GM21423 (cell line): ENCODE results near the gene PAQR8.

Source experiments
- ATAC-seq: cut with Tn5 transposase; IDR thresholded peaks from one replicate; pipeline ENCODE4 v1.9.1; 2021; ENCODE audit warnings: mild to moderate bottlenecking, moderate library complexity; ENCODE audit not compliant: unreplicated experiment

The PAQR8 gene

DNA sequence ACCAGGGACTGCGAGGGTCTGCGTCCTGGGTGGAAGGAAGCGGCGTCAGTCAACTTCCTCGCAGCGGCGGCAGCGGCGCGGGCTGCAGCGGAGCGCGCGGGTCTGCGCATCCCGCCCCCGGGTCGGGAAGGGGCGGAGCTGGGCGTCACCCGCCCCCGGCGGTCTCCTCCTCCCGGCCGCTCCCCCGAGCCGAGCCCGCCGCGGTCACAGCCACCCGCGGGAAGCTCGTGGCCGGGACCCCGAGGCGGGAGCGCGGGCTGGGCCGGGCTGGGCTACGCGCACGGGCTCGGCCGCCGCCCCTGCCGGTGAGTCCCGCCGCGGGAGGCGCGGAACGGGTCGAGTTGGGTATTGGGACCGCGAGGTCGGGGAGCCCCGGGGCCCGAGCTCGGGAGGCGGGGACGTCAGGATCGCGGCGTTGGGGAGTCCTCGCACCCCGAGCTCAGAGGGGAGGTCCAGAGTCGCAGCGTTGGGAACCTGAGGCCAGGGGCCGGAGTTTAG, at the start of gene PAQR8:
PAQR8 (plus strand) TSS at position 207 of the 498 bp plus-strand sequence. CDS start 41,063 bp downstream, outside the sequence.
- peak; percentile 91 for ATAC-seq

DNA sequence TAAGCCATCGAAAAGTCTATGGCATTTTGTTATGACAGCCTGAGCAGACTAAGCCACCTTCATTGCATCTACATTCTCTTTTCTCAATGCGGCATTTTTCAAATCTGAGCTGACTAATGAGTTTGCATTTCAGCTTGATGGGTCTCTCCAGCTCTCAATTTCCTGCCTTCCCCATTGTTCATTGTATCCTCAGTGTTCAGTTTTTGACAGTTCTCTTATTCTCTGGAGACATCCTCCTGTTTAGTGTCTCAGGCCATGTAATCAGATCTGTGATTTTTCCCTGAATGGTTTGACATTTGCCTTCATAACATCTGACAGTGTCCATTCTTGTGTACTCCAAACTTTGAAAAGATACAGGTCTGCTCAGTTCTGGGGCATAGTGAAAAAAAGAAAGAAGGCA, 49.5 kb upstream of the PAQR8 start:
- ATAC-seq, result no peak

GRCh38 chr6:52314752-52315151, 47.2 kb upstream of the PAQR8 start:
- ATAC-seq, result no peak

DNA sequence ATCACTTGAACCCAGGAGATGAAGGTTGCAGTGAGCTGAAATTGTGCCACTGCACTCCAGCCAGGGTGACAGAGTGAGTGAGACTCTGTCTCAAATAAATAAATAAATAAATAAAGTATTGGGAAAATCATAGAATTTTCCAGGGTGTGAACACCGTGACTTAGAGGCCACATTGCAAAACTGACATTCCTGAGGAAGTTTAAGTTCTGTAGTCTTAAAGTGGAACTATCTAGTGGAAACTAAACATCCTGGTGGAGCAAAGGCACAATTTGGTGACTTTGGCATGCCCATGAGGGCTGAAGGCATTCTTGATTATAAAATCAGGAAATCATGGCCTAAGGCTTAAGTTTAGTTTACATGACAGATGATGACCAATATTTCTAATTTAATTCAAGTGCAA, 44.7 kb upstream of the PAQR8 start:
- ATAC-seq, result no peak

DNA sequence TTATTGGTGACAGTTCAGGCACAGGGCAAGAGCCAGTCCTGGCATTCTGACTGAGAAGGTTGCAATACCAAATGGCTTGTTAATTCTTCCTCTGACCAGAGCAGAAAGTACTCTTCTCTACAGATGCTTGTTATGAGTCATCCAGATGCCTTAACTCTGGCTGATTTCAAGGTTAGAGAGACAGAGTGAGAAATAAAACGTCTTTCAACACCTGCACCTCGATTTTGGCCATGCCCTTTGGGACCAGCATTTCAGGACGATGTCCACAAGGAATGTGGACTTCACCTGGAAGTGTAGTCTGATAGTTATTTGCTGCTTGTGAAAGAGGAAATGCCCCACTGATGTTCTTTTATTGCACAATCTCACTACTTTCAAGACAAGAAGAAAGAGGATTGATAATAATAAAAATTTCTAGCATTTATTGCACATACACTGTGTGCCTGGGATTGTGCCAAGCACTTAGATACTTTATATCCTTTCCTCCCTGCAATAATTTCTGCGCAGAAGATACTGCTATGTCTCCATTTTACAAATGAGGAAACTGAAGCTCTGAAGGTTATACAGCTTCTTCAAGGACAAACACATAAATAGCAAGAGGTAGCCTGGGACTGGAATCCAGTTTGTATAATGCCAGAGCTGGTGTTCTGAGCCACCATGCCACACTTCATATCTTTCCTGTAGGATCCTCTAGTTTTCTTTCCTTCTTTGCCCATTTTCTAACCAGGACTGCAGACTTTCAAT, 43.9 kb upstream of the PAQR8 start:
- peak; percentile 99 for ATAC-seq

DNA sequence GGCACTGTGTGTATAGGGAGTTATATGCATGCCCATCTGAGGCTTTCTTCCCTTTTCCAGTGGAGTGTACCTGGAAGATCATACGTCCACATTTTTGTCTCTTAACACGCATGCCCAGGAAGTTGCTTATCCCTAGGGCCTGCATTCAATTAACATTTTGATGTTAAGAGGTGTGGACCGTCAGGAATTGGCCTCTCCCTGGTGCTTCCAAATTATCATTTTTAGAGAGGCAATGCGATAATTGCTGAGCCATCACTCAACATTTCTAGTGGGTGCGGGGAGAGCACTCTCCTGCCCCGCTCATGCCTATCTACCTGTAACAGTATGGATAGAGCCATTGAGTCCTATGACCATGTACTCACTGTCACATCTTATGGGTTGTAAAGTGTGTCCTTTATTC, 37.8 kb upstream of the PAQR8 start:
- ATAC-seq, result no peak

DNA sequence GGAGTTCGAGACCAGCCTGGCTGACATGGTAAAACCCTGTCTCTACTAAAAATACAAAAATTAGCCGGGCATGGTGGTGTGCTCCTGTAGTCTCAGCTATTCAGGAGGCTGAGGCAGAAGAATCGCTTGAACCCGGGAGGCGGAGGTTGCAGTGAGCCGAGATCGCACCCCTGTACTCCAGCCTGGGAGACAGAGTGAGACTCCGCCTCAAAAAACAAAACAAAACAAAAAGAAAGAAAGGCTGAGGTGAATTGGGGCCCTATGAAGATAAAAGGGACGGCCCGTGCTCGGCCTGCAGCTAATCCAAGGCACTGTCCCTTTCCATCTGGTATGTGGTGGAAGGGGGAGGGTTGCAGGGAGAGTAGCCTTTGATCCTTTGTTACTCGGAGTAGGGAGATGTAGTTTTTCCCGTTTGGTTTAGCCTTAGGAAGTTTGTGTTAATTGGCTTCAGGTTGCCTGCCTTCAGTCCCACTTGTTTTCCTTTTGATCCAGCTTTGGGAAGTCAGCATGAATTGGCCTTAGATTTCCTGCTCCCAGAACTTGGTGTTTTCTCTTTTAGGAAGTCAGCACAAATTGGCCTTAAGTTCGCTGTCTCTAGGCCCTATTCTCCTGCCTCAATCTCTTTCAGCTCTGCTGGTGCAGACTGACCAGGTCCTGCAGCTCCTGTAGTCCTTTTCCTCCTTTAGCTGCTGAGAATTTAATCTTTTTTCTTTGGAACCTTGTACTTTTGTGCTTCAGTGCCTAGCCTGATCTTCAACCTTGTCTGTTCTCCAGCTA, 36.1 kb upstream of the PAQR8 start:
- ATAC-seq, result no peak

- no peak for ATAC-seq
Observed at GRCh38 chr6:52326540-52327364, 35.2 kb upstream of the PAQR8 start.

GRCh38 chr6:52328303-52328662, 33.7 kb upstream of the PAQR8 start:
- no peak for ATAC-seq

DNA sequence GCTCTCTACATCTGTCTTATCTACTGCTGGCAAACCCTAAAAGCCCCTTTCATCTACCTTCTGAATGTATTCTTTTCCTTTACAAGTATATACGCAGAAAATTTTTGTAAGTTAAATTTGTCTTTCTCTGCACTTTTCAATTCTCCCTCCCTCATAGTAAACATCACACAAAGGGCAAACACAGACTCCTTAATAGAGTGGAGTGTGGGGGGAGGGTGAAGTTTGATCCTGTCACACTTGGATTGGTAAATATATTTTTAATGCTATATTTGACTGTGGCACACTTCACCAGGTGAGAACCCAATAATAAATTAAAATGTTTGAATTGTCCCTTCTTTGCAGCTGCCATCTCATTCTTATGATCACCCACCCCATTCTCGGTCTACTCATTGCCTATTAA, 33.2 kb upstream of the PAQR8 start:
- ATAC-seq, result no peak

DNA sequence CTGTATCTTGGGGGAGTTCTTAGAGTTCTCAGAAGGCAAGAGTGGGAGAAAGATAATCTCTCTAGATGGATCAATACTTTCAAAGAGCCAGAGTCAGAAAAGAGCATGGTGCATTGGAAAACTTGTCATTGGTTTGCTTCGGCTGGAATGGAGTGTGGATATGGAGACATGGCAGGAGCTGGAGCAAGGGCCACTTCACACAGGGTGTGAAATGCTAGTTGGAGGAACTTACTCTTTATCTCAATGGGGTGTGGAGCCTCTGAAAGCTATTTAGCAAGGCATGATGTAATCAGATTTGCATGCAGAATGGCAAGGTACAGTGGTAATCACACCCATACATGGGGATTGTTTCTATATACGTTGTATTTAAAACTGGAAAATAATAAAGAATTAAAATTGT, 31.5 kb upstream of the PAQR8 start:
- no peak for ATAC-seq

- ATAC-seq, result no peak
Observed at GRCh38 chr6:52331793-52332457, 30.0 kb upstream of the PAQR8 start.

DNA sequence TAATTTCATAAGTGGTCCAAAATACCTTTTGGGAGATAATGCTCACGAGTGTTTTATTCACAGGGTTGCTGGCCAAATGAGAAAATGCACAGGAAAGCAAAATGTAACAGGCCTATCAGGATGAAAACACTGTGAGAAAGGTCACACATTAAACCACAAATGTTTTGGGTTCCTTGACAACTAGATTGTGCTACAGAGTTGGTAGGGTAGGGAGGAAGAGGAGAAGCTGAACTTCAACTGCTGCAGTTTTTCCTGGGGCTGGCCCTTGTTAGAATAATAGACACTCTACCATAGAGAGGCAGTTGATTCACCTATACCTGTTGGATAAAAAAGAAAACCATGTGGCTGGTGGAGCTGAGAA, 28.1 kb upstream of the PAQR8 start:
- ATAC-seq, result no peak

DNA sequence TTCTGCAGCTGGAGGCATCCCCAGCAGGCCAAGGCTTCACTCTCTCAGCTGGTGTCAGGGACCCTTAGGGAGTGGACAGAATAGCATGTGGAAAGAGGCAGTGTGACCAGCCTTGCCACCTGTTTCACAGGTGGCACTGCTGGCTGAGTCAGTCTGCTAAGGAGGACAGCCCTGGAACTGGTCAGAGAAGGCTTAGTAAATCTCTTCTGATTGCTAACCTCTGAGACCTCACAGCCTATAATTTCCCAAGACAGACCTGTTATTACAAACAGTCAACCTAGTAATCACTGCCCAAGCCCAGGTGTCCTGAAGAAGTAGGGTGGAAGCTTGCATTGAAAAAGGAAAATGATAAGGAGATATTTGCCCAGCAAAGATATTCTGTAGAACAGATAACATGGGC, 26.4 kb upstream of the PAQR8 start:
- ATAC-seq, result no peak

DNA sequence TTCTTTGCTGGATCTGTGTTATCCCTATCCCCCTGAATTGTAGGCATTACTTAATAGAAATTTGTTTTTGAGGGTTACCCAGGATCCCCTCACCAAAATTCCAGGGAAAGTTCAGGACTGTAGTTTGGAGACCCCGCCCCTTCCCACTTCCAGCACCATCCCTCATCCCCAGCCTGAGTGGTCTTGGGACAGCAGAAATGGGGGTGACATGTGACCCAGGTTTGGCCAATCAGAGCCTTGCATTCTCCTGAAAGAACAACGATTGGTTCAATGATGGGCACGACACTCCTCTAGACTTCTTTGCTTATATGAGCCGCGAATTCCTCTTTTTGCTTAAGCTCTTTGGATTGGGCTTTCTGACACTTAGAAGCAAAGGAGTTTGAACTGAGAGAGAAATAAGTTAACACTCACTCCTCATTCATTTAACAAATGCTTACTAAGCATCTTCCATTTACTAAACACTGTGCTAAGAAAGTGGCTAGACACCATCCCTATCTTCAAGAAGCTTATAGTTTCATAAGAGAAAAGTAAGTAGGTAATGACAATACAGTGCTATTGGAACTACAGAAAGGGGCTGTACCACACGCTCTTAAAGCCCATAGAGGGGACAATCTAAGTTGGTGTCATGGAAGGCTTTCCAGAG, 24.9 kb upstream of the PAQR8 start:
- no peak for ATAC-seq

GRCh38 chr6:52337633-52338290, 24.2 kb upstream of the PAQR8 start:
- ATAC-seq, result peak; percentile 65

- no peak for ATAC-seq
Observed at GRCh38 chr6:52340603-52340880, 21.4 kb upstream of the PAQR8 start.

DNA sequence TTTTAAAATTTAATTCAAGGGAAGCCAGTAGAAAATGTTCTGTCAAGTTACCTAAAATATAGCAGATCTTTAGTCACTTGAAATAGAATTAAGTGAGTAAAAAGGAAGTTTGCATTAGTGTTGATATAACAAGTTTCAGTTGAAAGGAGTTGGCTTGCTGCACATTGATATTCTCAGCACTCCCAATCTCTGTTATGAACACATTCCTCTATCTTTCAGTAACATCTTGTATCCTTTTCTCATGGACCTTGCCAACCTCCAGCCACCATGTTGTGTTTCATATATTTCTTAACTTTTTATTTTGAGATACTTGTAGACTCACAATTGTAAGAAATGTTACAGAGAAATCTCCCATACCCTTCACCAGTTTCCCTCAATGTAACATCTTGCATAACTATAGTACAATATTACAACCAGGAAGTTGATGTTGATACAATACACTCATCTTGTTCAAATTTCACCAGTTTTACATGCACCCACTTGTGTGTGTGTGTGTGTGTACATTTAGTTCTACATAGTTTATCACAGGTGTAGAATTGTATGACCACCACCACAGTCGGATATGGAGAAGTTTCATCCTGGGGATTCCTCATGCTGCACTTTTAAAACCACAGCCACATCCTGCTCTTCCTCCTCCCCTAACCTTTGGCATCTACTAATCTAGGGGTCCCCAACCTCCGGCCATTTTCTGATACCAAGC, 20.2 kb upstream of the PAQR8 start:
- no peak for ATAC-seq

- ATAC-seq, result no peak
Observed at GRCh38 chr6:52345311-52345710, 16.6 kb upstream of the PAQR8 start.

DNA sequence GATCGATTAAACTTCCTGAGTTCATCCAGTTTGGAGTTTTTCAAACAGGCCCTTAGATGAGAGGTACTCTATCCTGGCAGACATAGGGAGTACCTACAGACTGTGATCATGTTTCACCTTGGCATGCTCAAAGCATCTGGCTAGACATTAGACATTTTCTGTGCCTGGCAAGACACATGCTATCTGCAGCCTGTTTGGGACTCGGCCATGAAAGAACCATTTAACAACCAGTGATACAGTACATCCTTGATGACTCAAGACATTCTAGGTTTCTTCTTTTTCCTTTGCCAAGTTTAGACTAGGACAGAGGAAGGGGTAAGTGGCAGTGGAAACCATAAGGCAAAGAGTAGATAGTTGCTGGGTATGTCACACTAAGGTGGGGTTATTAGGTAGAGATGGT, 15.4 kb upstream of the PAQR8 start:
- no peak for ATAC-seq
